22Rv1 (cell line): ENCODE measurements around the gene CLEC16A.

Experiments
- ZFX ChIP-seq: fragments of 450-650 bp; IDR thresholded peaks from 2 replicates; pipeline ENCODE4 v1.6.1; 2017; ENCODE audit warnings: antibody characterized with exemption, borderline replicate concordance
- TF ChIP-seq, protein P1 (sequence below): fragments of 450-650 bp; IDR thresholded peaks from 2 replicates; pipeline ENCODE4 v1.5.1; 2017; ENCODE audit warnings: mild to moderate bottlenecking

DNA sequence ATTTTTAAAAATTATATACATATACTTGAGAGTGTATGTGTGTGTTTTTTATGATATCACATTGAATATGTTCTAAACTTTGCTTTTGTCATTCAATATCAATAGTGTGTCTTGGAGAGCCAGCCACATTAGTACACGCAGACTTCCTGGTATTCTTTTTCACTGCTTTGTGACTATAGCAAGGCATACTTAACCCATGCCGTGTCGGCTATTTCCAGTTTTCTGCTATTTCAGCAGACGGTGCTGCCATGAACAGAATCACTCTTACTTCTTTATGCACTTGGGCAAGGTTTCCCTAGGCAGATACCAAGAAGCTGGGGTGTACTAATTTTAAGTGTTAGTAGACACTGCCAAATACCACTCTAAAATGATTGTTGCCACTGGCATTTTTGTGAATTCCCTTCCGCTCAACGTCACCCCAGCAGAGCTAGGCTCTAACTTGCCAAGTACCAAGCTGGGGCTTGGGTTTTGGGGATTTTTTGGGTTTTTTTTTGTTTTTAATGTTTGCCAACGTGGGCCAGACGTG lies 176.8 kb downstream of the CLEC16A start:
- TF ChIP-seq, protein P1, sequence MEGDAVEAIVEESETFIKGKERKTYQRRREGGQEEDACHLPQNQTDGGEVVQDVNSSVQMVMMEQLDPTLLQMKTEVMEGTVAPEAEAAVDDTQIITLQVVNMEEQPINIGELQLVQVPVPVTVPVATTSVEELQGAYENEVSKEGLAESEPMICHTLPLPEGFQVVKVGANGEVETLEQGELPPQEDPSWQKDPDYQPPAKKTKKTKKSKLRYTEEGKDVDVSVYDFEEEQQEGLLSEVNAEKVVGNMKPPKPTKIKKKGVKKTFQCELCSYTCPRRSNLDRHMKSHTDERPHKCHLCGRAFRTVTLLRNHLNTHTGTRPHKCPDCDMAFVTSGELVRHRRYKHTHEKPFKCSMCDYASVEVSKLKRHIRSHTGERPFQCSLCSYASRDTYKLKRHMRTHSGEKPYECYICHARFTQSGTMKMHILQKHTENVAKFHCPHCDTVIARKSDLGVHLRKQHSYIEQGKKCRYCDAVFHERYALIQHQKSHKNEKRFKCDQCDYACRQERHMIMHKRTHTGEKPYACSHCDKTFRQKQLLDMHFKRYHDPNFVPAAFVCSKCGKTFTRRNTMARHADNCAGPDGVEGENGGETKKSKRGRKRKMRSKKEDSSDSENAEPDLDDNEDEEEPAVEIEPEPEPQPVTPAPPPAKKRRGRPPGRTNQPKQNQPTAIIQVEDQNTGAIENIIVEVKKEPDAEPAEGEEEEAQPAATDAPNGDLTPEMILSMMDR = no peak
- TF ChIP-seq ZFX = no peak
